Urothelium cell line (cell line): Measurements from ENCODE around the gene NEK1.
"Not testable (repeated sequence)": the region's sequence is repeated elsewhere in the genome, so short reads cannot be mapped to it uniquely, and the experiment has no call there.

Experiments used
- DNase-seq: peaks from one replicate; pipeline ENCODE4 v3.0.0; 2011; ENCODE audit warnings: low spot score, mixed read lengths
- FAIRE-seq: peaks from 2 replicates; lab custom pipeline; 2011; peaks lifted over from hg19 to GRCh38; lab: Jason Lieb, UNC

NEK1 gene

DNA sequence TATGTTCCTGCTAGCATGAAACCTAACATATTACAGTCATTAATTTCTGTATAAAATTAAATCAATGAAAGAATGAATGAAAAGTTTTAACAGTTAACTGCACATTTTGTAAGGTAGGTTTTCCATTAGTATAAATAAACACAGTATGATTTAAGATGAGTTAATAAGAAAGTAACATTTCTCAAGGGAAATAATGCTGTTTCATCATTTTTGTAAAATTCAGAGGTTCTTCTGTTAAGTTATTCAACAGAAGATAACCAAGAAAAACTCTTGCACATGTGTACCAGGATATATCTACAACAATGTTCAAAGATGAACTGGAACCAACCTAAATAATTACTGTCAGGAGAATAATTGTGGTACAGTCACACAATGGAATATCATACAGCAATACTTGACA, 88.6 kb downstream of the NEK1 start:
- DNase-seq = no peak
- FAIRE-seq = no peak

DNA sequence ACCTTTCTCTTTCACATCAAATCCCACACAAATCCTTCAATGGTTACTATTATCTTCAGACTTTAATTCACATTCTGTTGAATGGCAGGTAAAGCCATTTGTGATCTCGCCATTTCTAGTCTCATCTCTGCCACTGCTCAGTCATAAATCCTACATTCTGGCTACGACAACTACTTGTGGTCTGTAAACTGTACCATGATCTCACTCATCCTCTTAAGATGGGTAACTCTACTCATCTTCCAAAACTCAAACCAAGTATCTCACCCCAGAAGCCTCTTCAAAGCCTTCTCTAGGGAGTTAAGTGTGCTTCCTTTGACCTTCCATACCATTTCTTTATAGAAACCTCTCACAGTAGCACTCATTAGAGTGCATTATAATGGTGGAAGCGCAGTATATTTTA, 101.8 kb downstream of the NEK1 start:
- no peak for FAIRE-seq
- no peak for DNase-seq

DNA sequence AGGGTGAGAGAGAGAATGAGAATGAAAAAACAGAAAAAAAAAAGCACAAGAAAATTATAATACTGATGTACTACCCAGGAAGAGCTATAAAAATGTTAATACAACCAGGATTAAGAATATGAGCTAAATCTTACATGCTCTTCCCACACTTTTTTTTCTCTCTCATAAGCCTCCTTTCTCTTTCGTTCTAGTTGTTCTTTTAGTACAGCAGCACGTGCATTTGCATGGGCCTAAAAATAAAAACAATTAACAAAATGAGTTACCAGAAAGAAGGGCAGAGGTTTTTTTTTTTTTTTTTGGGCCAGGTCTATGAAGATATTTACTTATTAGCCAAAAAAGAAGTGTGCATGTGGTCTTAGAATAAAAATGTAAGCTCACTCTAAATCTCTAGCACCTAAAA, 105.5 kb downstream of the NEK1 start:
- FAIRE-seq (no peak), DNase-seq (no peak)

DNA sequence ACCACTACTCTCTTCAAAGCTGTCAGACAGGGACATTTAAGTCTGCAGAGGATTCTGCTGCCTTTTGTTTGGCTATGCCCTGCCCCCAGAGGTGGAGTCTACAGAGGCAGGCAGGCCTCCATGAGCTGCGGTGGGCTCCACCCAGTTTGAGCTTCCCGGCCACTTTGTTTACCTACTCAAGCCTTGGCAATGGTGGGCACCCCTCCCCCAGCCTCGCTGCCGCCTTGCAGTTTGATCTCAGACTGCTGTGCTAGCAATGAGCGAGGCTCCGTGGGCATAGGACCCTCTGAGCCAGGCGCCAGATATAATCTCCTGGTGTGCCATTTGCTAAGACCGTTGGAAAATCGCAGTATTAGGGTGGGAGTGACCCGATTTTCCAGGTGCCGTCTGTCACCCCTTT, 112.5 kb downstream of the NEK1 start:
- not testable (repeated sequence) for DNase-seq, FAIRE-seq

DNA sequence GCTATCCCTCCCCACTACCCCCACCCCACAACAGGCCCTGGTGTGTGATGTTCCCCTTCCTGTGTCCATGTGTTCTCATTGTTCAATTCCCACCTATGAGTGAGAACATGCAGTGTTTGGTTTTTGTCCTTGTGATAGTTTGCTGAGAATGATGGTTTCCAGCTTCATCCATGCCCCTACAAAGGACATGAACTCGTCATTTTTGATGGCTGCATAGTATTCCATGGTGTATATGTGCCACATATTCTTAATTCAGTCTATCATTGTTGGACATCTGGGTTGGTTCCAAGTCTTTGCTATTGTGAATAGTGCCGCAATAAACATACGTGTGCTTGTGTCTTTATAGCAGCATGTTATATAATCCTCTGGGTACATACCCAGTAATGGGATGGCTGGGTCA, 118.1 kb downstream of the NEK1 start:
- not testable (repeated sequence) for DNase-seq, FAIRE-seq

DNA sequence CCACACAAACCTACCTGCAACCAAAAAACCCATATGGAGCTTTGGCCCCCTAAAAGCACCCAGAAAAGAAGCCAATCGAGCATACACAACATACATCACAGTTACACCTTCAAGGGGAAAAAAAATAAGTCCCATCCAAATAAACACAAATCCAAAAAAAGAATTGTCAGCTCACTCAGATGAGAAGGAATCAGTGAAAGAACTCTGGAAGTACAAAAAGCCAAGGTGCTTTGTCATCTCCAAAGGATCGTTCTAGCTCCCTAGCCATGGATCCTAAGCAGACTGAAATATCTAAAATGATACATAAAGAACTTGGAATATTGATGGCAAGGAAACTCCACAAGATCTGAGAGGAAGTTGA, 119.2 kb downstream of the NEK1 start:
- no peak for FAIRE-seq

DNA sequence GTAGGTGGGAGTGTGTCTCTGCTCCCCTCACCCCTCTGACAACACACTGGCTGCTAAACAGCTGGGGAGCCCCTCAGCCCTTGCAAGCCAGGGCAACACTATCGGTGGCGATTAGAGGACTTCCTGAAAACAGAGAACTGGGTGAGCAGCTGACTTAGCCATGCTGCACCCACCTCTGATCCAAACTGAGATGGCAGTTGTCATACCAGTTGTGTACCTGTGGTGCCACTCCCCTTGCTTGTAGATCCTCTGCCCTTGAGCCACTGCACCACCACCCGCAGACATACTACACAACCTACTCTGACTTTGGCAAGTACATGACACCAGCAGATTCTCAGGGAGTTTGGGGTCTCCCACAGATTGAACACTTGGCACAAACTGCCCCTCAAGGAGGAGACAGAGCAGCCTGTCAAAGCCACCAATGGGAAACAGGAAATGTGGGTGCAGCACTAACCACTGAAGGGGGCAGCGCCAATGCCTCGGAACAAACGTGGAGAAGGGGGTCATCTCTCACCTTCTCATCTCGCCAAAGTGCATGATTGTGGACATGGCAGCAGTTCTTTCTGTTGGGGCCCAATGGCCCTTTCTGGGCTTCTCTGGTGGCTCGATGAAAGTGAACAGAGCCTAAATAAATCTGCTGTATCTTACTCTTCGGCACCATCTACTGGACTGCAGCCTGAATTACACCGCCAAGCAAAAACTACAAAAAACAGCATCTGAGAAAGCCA, 119.8 kb downstream of the NEK1 start:
- DNase-seq (peak; percentile 52), FAIRE-seq (peak; percentile 37)

More for the DNA sequence above, 119.2 kb downstream of the NEK1 start:
- DNase-seq = no peak

DNA sequence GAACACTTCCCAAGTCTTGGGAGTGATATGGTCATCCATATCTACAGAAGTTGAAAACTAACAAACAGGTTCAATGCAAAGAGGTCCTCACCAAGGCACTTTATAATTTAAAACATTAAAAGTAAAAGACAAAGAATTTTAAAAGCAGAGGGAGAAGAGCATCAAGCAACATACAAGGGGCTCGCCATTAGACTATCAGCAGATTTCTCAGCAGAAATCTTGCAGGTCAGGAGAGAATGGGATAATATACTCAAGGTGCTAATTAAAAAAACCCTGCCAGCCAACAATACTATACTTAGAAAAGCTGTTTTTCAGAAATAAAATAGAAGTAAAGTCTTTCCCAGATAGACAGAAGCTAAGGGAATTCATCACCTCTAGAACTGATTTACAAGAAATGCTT, 121.2 kb downstream of the NEK1 start:
- FAIRE-seq (no peak), DNase-seq (no peak)

DNA sequence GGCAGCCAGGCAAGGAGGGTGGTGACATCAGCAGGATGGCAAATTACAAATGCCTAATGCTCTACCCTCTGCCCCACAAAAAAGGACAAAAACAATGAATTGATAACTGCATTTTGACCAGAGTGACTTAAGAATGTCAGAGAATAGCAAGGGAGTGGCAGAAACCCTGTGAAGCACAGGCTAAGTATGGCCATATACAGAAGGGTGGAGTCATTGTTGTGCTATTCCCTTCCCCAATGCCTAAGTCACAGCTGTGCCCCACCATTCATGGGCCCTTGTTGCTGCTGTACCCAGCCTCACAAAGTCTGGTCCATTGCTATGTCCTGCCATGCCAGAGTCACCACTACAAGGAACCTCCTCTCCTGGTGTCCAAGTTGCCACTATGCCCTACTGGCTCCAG, 123.1 kb downstream of the NEK1 start:
- FAIRE-seq = no peak
- DNase-seq = no peak

DNA sequence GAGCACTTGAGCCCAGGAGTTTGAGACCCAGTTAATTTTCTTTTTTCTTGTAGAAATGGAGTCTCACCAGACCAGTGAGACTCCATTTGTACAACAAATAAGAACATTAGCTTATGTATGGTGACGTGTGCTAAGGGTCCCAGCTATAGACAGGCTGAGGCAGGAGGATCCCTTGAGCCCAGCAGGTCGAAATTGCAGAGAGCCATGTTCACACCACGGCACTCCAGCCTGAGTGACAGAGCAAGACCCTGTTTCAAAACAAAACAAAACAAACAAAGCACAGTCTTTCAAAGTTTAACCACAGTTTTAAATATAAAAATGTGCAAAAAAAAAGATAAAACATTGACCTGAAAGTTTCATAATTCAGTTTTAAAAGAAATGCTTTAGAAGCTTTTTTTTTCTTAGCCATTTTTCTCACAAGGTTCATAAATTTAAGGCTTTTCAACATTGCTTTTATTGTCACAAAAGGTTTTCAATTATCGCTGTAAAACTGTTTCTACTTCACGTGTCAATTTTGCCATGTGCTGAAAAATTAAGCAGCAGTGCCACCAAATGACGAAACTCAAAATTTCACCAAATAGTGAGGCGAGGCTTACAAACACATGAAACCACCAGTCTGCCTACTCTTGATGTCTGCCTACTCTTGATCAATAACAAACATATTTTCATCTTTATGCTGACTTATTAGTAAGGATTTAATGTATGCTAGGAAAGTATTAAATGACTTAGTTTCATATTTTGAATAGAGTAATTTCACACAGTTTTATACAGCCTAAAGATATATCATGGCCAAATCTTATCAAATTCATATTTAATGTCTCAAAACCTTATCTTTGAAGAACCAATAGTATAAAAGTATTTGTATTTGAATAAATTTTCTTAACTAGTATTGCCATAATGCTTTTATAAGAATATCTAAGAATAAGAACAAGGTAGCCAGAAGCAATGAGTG, 126.3 kb downstream of the NEK1 start:
- DNase-seq = peak; percentile 32
- FAIRE-seq = no peak

DNA sequence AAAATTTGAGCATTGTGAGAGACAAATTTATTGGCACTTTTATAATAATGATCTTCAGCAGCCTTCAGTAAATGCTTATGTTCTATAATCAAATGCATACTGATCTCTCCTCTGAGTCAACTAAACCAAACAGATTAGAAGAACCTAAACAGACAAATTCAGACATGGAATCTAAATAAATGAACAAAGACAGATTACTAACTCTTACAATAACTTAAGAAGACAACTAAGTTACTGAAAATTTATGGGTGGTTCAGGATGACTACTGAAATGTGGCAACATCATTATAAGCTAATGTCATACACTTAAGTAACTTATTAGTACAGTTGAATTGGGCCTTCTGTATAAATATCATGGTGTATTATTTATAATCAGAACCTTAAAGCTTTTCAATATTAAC, 127.3 kb downstream of the NEK1 start:
- FAIRE-seq (no peak), DNase-seq (no peak)

DNA sequence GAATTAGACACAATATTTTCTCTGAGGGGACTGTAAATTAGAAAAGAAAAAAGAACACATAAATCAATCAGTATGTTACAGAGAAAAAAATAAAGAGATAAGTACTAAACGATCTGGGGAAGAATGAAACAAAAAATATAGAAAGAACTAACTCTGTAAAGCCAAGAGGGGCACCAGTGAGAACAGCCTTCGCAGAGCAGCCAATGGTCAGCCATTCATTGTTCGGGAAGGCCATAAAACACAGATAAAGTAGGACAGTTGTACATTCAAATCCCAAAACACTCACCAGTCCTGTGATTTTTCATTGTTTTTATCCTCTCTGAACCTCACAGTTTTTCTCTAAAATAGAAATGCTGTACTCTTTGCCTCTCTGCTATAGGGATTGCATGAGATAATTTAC, 127.9 kb downstream of the NEK1 start:
- FAIRE-seq = no peak
- DNase-seq = no peak

DNA sequence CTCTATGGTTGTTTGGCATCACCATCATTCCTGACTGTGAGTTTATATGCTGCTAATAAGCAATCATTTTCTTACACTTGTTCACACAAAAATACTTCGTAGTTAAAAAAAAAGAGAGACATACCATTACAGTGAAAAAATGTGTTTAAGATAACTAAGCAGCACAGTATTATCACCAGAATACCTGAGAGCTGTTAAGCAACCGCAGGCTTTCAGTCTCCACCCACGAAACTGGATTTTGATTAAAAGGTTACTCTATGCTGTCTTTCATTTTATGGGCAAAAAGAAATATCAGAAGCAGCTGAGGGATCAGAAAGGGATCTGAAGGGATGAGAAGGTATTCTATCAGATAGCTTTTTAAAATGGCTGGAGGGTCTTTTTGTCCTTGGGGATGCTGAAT, 148.3 kb downstream of the NEK1 start:
- DNase-seq (no peak), FAIRE-seq (no peak)

DNA sequence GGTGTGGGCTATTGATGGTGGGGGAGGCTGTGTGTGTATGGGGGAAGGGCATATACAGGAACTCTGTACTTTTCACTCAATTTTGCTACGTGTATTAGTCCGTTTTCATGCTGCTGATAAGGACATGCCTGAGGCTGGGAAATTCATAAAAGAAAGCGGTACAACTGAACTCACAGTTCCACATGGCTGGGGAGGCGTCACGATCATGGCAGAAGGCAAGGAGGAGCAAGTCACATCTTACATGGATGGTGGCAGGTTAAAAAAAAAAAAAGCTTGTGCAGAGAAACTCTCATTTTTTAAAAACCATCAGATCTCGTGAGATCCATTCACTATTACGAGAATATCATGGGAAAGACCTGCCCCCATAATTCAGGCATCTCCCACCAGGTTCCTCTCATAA, 152.3 kb downstream of the NEK1 start:
- FAIRE-seq (no peak), DNase-seq (no peak)

DNA sequence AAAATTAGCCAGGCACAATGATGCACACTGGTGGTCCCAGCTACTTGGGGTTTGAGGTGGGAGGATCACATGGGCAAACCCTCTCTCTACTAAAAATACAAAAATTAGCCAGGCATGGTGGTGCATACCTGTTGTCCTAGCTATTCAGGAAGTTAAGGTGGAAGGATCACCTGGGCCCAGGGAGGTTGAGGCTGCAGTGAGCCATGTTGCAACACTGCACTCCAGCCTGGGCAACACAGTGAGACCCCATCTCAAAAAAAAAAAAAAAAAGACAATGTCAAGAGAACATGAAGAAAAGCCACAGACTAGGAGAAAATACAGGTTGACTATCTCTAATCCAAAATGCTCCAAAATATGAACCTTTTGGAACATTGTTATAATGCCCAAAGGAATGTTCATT, 153.8 kb downstream of the NEK1 start:
- FAIRE-seq = no peak

DNA sequence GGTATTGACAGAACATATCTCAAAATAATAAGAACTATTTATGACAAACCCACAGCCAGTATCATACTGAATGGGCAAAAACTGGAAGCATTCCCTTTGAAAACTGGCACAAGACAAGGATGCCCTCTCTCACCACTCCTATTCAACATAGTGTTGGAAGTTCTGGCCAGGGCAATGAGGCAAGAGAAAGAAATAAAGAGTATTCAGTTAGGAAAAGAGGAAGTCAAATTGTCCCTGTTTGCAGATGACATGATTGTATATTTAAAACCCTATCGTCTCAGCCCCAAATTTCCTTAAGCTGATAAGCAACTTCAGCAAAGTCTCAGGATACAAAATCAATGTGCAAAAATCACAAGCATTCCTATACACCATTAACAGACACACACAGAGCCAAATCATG, 159.7 kb downstream of the NEK1 start:
- DNase-seq, FAIRE-seq: not testable (repeated sequence)

More for the DNA sequence above, 153.8 kb downstream of the NEK1 start:
- no peak for DNase-seq

DNA sequence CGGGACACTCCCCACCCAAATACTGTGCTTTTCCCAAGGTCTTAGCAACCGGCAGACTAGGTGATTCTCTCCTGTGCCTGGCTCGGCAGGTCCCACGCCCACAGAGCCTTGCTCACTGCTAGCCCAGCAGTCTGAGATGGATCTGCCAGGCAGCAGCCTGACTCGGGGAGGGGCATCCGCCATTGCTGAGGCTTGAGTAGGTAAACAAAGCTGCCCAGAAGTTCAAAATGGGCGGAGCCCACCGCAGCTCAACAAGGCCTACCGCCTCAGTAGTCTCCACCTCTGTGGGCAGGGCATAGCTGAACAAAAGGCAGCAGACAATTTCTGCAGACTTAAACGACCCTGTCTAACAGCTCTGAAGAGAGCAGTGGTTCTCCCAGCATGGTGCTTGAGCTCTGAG, 163.4 kb downstream of the NEK1 start:
- not testable (repeated sequence) for FAIRE-seq, DNase-seq

DNA sequence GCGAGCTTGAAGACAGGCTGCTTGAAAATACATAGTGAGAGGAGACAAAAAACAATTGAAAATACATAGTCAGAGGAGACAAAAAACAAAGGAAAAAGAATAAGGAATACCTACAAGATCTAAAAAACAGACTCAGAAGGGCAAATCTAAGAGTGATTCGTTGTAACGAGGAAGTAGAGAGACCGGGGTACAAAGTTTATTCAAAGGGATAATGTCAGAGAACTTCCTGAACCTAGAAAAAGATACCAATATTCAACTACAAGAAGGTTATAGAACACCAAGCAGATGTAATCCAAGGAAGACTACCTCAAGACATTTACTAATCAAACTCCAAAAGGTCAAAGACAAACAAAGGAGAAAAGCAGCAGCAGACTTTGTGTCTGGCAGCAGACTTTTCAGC, 165.6 kb downstream of the NEK1 start:
- FAIRE-seq (no peak), DNase-seq (no peak)

DNA sequence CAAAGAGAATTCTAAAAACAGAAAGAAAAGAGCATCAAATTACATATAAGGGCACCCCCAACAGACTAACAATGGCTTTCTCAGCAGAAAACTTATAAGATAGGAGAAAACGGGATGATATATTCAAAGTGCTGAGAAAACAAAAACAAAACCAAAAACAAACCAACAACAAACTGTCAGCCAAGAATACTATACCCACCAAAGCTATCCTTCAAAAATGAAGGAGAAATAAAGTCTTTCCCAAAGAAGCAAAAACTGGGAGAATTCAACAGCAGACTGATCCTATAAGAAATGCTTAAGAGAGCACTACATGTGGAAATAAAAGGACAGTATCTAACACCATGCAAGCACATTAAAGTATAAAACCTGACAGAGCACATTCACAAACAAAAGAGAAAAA, 168.6 kb downstream of the NEK1 start:
- DNase-seq = no peak
- FAIRE-seq = no peak

DNA sequence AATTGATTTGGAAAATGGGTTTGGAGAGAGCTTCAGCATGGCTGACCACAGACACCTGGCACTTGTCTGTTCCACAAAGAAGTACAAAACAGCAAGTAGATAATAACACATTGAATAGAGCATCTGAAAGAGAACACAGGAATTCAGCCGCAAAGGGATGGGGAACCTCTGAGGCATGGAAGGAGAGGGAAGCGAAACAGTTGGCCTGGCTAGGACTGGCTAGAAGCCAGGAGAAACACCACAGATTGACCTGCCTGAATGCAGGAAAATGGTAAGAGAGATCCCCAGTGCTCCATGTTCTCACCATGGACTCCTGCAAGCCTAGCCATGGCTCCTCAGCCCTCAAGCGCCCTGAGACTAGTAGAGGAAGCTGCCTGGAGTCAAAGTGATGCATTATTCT, 171.9 kb downstream of the NEK1 start:
- no peak for DNase-seq
- no peak for FAIRE-seq

DNA sequence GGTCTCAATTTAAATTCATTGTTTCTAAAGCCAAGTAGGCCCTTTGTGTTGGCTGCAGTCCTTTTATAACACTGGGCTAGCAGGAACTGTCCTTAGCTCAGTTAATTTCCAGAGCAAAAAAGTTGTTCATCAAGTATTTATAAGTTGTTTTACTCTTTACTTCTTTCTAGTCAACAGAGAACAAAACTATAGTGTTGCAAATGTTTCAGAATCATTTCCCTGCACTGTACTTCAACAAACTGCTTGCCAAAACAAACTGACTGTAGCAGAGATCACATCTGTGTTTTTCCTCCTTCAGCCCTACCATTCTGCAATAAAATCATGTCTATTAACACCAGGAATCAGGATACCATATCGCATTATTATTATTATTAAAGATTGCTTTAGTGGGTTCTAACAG, 173.1 kb downstream of the NEK1 start:
- no peak for DNase-seq
- no peak for FAIRE-seq

DNA sequence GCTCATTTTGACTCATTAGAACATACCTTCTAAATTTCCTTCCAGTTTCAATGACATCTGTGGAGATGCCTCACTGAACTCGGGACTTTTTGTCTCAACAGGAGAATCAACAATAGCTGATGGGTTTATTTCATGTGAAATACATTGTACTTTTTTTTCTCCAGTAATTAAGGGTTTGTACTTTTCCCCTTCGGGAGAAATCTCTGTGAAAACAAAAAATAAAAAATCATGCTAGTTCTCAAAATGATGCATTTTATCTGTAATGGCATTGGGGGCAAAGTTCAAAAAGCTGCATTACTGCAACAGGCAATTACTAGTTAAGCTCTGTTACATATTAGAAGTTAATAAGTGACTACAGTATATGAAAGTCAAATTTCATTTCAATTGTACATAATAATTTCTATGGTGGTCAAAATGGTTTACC, 174.3 kb downstream of the NEK1 start:
- DNase-seq (no peak), FAIRE-seq (no peak)
